GM12873 (cell line): Measurements from ENCODE around the gene CFAP221.

Experiments used
- TF ChIP-seq, protein P1 (sequence below): IDR thresholded peaks from 2 replicates; pipeline ENCODE4 v1.5.1; 2012; ENCODE audit warnings: low read depth, mild to moderate bottlenecking, moderate library complexity, low read length, control low read depth; ENCODE audit not compliant: insufficient read depth; ENCODE audit errors: missing control alignments

CFAP221 gene

GRCh38 chr2:119536707-119537106, 7.5 kb upstream of the CFAP221 start:
- TF ChIP-seq, protein P1, sequence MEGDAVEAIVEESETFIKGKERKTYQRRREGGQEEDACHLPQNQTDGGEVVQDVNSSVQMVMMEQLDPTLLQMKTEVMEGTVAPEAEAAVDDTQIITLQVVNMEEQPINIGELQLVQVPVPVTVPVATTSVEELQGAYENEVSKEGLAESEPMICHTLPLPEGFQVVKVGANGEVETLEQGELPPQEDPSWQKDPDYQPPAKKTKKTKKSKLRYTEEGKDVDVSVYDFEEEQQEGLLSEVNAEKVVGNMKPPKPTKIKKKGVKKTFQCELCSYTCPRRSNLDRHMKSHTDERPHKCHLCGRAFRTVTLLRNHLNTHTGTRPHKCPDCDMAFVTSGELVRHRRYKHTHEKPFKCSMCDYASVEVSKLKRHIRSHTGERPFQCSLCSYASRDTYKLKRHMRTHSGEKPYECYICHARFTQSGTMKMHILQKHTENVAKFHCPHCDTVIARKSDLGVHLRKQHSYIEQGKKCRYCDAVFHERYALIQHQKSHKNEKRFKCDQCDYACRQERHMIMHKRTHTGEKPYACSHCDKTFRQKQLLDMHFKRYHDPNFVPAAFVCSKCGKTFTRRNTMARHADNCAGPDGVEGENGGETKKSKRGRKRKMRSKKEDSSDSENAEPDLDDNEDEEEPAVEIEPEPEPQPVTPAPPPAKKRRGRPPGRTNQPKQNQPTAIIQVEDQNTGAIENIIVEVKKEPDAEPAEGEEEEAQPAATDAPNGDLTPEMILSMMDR = no peak

- TF ChIP-seq, protein P1 = no peak
Observed at GRCh38 chr2:119537792-119538191, 6.5 kb upstream of the CFAP221 start.

DNA sequence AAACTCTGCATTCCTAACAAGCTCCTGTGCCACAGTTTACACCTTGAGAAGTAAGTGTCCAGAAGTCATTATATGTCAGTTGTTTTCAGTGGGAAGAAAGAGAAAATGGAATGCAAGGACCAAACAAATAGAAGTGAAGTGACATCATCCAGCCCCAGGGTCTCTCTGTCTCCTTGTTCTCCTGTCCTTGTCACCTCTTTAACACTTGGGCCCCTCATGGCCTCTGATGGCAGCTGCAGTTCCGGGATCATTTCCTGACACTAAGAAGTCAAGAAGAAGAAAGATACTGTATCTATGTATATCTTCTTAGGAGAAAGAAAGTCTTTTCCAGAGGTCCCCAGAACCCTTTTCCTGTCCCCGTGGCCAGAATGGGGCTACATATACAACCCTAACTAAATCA, 2.8 kb upstream of the CFAP221 start:
- TF ChIP-seq, protein P1 = no peak

DNA sequence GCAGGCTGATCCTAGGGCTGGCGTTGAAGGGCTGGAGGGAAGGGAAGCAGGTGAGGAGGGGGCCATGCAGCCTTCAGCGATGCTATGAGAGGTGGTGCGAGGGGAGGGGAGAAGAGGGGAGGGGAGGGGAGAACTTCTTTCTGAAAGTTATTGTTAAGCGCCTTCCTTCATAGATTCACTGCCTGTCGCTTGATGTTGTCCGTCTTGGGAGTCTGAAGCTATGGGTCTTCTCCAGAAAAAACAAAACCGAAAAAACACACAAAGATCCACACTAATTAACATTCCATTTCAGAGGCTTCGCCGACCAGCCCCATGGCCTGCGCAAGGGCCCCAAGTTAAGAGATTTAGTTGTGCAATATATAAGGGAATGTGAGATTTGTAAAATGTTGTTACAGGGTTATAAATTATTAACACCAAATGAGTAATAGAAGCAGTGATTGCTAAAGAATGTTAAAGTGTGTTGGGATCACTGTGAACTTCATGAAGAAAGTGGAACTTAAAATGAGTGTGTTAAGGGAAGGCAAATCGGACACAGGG, 758 bp downstream of the CFAP221 start:
- TF ChIP-seq, protein P1 = no peak

DNA sequence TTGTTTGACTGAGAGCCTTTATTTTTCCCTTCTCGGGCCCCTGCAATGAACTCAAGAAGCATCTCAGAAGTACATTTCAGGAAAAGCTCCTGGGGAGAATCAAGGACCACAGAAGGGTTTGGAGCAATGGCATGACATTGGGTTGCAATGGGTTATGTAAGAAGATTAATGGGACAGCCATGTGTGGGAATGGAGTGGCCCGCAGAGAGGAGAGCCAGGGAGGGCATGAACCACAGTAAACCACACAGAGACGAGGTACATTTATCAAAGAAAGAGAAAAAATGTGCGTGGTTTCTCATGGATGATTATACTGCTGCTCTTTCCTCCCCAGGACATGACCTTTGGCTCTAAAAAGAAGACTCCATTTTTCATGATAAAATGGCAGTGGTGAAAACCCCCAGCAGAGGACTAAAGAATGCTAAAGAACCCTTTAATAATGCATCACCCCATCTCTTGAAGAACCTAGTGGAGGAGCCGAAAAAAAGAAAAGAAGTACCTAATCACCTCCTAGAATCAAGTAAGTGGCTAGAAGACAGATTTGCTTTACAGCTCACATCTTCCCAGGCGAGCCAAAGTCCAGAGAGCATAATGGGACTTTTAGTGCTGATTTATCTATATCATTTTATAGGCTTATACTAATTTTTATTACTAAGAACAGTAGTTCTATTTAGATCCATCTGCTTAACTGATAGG, 1.7 kb downstream of the CFAP221 start:
- TF ChIP-seq, protein P1 = no peak

GRCh38 chr2:119546447-119546767, 2.2 kb downstream of the CFAP221 start:
- TF ChIP-seq, protein P1 = no peak

GRCh38 chr2:119548516-119549120, 4.4 kb downstream of the CFAP221 start:
- TF ChIP-seq, protein P1 = no peak
